ENCODE data around the gene ART1.
"Not testable (repeated sequence)": the region's sequence is repeated elsewhere in the genome, so short reads cannot be mapped to it uniquely, and the experiment has no call there.

Gene ART1, protein sequence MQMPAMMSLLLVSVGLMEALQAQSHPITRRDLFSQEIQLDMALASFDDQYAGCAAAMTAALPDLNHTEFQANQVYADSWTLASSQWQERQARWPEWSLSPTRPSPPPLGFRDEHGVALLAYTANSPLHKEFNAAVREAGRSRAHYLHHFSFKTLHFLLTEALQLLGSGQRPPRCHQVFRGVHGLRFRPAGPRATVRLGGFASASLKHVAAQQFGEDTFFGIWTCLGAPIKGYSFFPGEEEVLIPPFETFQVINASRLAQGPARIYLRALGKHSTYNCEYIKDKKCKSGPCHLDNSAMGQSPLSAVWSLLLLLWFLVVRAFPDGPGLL

GRCh38 chr11:3644817-3645235 is at the start of gene ART1:
ART1 (plus strand) TSS chr11:3645128; CDS start chr11:3659214, 14,086 bp downstream.
- Mint-ChIP-seq H3K9me3 (no peaks in the 10 kb centered on the region), H3K36me3 (ENCODE audit: low read depth) (no peaks in the 10 kb centered on the region), H3K27ac (no peak within 1 kb of the TSS), H3K4me3 (no peak within 1 kb of the TSS), H3K27me3 (peaks cover 67% of the 10 kb centered on the region), H3K4me1 (ENCODE audit: low read depth) (peaks cover 8% of the 10 kb centered on the region)
- no peak for DNase-seq

GRCh38 chr11:3597743-3598142 is 47.2 kb upstream of the ART1 start:
- not testable (repeated sequence) for H3K27me3 Mint-ChIP-seq; H3K27ac Mint-ChIP-seq; H3K9me3 Mint-ChIP-seq; DNase-seq; H3K4me3 Mint-ChIP-seq; H3K36me3 Mint-ChIP-seq (ENCODE audit: low read depth); H3K4me1 Mint-ChIP-seq (ENCODE audit: low read depth)

DNA sequence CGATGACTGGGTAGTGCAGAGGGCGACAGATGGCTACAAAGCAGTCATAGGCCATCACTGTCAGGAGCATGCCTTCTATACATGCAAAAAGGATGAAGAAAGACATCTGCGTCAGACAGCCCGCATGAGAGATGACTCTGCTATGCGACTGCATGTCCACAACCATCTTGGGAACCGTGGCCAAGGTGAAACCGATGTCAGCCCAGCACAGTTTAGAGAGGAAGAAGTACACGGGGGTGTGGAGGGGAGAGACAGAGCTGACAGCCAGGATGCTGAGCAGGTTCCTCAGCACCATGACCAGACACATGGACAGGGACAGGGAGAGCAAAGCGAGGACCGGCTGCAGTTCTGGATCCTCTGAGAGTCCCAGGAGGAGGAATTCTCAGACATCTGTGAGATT is 44.7 kb upstream of the ART1 start:
- H3K4me3 Mint-ChIP-seq; H3K4me1 Mint-ChIP-seq (ENCODE audit: low read depth); H3K27me3 Mint-ChIP-seq; DNase-seq; H3K27ac Mint-ChIP-seq; H3K9me3 Mint-ChIP-seq; H3K36me3 Mint-ChIP-seq (ENCODE audit: low read depth): not testable (repeated sequence)

DNA sequence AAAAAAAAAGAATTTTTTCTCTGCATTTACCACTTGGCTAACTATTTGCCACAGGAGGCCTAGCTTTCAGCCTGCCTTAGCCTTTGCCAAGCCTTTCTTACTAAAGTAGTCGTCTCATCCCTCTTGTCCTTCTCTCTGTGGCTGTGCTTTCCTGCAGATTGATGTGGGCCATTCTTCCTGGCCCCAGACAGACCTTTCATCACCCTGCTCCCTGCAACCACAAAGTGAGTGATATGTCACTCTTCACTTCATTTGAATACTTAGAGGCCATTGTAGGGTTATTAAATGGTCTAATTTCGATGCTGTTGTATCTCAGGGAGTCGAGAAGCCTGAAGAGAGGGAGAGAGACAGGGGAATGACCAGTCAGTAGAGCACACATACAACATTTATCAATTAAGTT is 40.8 kb upstream of the ART1 start:
- H3K36me3 Mint-ChIP-seq (ENCODE audit: low read depth): no peaks in the 10 kb centered on the region
- H3K27ac Mint-ChIP-seq: no peak overlapping the region
- no peak for DNase-seq
- peaks cover 4% of the 10 kb centered on the region for H3K4me1 Mint-ChIP-seq (ENCODE audit: low read depth)
- no peaks in the 10 kb centered on the region for H3K27me3 Mint-ChIP-seq
- no peak overlapping the region for H3K4me3 Mint-ChIP-seq
- H3K9me3 Mint-ChIP-seq: no peaks in the 10 kb centered on the region

DNA sequence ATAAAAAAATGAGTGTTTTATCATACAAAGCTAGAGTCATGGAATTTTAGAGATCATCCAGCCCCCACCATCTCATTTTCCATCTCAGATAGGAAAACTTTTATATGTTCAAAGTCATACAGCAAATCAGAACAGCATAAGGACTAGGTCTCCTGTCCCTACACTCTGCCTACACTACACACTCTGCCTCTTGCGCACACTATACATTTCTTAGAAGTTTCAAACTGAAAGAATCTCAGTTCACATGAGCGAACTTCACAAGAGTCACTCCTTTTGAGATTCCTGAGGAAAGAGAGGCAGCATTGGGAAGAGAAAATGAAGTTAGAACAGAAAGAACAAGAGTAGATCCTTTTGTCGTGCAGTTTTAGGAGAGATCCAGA is 39.7 kb upstream of the ART1 start:
- no peaks in the 10 kb centered on the region for H3K36me3 Mint-ChIP-seq (ENCODE audit: low read depth)
- no peak overlapping the region for H3K4me3 Mint-ChIP-seq
- H3K27me3 Mint-ChIP-seq: no peaks in the 10 kb centered on the region
- no peak for DNase-seq
- H3K4me1 Mint-ChIP-seq (ENCODE audit: low read depth): peaks cover 4% of the 10 kb centered on the region
- no peaks in the 10 kb centered on the region for H3K9me3 Mint-ChIP-seq
- no peak overlapping the region for H3K27ac Mint-ChIP-seq

- no peaks in the 10 kb centered on the region for H3K27me3 Mint-ChIP-seq
- peaks cover 4% of the 10 kb centered on the region for H3K4me1 Mint-ChIP-seq (ENCODE audit: low read depth)
- H3K27ac Mint-ChIP-seq: no peak overlapping the region
- no peaks in the 10 kb centered on the region for H3K36me3 Mint-ChIP-seq (ENCODE audit: low read depth)
- no peak overlapping the region for H3K4me3 Mint-ChIP-seq
- DNase-seq: no peak
- H3K9me3 Mint-ChIP-seq: no peaks in the 10 kb centered on the region
Measured at GRCh38 chr11:3605771-3606203, 39.1 kb upstream of the ART1 start.

DNA sequence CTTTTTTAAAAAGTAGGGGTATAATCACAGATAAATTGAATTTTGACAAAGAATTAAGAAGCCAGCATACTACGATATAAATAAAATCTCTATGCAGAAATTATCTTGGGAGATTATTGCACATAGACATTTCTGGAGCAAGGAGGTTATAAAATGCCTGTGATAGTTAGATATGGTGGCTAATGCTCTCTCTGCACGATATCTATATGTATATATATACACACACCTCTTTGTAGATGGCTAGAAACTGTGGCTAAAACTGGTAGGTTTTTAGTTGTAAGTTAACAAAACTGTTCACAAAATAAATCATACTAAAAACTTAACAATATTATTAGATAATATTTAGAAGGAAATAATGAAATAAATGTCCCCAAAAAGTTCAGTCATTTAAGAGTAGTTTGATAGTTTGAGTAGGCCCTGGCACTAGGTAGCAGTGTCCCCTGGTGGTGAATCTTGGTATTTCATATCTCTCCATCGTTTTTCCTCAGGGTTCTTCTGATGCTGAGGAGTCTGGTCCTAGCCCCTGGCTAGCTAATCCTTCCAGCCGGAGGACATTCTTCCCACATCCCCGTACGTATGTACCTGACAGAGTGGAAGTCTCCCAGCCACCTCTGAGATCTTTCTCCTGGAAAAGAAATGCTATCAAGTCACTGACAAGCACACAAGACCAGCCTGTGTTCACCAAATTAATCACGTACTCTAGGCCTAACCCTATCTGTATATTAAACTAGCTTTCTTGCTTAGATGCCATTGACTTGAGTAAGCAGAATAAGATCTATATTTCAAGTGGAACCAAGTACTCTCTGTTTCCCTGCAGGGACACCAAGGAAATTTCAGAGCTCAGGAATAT is 35.3 kb upstream of the ART1 start:
- H3K36me3 Mint-ChIP-seq (ENCODE audit: low read depth): no peaks in the 10 kb centered on the region
- H3K4me1 Mint-ChIP-seq (ENCODE audit: low read depth): peaks cover 13% of the 10 kb centered on the region
- no peak for DNase-seq
- H3K4me3 Mint-ChIP-seq: no peak overlapping the region
- no peaks in the 10 kb centered on the region for H3K27me3 Mint-ChIP-seq
- no peaks in the 10 kb centered on the region for H3K9me3 Mint-ChIP-seq
- no peak overlapping the region for H3K27ac Mint-ChIP-seq

GRCh38 chr11:3610846-3611245 is 34.1 kb upstream of the ART1 start:
- H3K36me3 Mint-ChIP-seq (ENCODE audit: low read depth): no peaks in the 10 kb centered on the region
- no peak overlapping the region for H3K27ac Mint-ChIP-seq
- H3K4me3 Mint-ChIP-seq: no peak overlapping the region
- H3K4me1 Mint-ChIP-seq (ENCODE audit: low read depth): peaks cover 14% of the 10 kb centered on the region
- H3K27me3 Mint-ChIP-seq: no peaks in the 10 kb centered on the region
- no peak for DNase-seq
- no peaks in the 10 kb centered on the region for H3K9me3 Mint-ChIP-seq

DNA sequence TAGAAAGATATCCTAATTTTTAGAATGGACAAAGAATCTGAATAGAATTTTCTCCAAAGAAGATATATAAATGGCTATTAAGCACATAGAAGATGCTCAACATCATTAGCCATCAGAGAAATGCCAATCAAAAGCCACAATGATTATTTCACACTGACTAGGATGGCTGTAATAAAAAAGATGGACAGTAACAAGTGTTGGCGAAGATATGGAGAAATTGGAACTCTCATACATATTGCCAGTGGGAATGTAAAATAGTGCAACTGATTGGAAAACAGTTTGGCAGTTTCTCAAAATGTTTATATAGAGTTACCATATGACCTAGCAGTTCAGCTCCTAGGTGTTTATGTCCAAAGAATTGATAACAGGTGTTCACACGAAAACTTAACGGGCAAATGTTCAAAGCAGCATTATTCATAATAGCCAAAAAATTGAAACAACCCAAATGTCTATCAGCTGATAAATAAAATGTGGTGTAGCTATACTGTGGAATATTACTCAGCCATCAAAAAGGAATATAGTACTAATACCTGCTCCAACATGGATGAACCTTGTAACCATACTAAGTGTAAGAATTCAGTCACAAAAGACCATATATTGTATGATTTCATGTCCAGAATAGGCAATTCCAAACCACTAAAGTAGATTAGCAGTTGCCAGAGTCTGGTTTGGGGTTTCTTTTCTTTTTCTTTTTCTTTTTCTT is 32.8 kb upstream of the ART1 start:
- no peaks in the 10 kb centered on the region for H3K27me3 Mint-ChIP-seq
- H3K4me3 Mint-ChIP-seq: no peak overlapping the region
- H3K4me1 Mint-ChIP-seq (ENCODE audit: low read depth): peaks cover 14% of the 10 kb centered on the region
- no peaks in the 10 kb centered on the region for H3K9me3 Mint-ChIP-seq
- DNase-seq: no peak
- no peak overlapping the region for H3K27ac Mint-ChIP-seq
- H3K36me3 Mint-ChIP-seq (ENCODE audit: low read depth): no peaks in the 10 kb centered on the region

DNA sequence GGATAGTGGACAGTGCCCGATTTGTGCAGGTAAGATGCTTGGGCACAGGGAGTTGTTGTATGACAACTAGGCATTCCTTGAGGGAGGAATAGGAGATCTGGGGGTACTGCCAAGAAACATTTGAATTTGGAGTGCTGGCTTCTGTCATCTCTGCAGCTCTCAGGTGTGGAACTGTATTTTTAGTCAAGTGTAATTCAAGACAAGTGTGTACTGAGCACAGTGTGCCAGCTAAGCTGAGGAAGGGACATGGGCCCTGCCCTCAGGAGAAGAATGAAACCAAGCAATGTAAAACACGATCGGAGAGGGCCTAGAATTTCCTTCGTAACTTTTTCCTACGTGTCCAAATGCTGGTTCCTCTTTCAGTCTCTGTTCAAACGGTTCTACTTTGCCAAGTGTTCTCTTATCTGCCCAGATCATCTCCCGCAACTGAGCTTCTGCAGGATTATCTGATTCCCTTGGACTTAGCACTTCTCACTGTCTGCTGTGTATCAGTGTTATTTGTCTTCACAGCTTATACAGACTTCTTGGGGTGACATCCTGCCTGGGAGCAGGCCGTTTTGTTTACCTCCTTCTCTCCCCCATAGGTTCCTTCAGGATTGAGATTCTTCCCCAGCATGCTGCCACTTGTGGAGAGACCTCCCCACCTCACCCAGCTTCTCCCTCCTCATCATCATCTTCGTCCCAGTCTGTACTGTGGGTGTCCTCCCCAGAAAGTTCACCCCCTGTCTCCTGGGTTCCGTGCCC is 30.8 kb upstream of the ART1 start:
- no peak for DNase-seq
- no peaks in the 10 kb centered on the region for H3K27me3 Mint-ChIP-seq
- no peak overlapping the region for H3K4me3 Mint-ChIP-seq
- H3K36me3 Mint-ChIP-seq (ENCODE audit: low read depth): no peaks in the 10 kb centered on the region
- H3K4me1 Mint-ChIP-seq (ENCODE audit: low read depth): peaks cover 14% of the 10 kb centered on the region
- H3K9me3 Mint-ChIP-seq: no peaks in the 10 kb centered on the region
- no peak overlapping the region for H3K27ac Mint-ChIP-seq

DNA sequence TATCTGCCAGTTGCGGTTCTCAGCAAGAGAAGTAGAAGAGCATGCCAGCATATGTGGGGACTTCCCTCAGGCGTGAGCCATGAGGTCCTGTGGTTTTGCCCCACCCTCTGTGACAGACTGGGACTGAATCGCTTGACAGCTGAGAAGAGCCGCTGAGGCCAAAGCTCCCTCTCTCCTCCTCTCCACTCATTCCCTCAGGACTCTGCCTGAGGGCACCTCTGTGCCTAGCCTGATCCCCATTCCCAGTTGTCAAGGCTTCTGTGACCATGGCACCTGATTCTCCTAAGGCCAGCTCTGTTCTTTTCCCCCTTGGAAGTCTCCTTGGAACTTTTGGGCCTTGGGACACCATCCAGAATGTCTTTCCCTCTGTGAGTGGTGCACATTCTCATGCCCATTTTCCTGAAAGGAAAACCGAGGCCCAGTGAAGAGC is 30.2 kb upstream of the ART1 start:
- Mint-ChIP-seq H3K36me3 (ENCODE audit: low read depth) (no peaks in the 10 kb centered on the region), H3K4me3 (no peak overlapping the region), H3K27ac (peak overlapping the region; percentile 9), H3K27me3 (no peaks in the 10 kb centered on the region), H3K9me3 (no peaks in the 10 kb centered on the region), H3K4me1 (ENCODE audit: low read depth) (peaks cover 14% of the 10 kb centered on the region)
- peak; percentile 58 for DNase-seq

DNA sequence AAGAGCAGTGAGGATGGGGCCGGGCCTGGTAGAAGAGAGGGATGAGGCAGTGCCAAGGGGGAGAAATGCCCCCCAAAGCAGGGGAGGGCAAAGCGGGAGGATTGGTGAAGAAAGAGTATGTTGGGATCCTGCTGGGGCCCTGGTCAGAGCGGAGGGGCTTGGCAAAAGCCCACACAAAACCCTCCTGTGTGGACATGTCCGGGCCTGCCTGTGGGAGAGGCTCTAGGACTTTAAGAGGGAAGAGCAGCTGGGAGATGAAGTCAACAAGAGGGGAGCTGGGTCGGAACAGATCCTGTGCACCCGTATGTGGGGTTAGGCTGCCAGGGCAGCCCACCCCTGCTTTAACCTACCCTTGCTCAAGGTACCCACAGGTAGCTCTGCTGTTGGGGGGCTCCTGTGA is 28.9 kb upstream of the ART1 start:
- no peak overlapping the region for H3K27ac Mint-ChIP-seq
- H3K4me1 Mint-ChIP-seq (ENCODE audit: low read depth): peaks cover 14% of the 10 kb centered on the region
- no peak for DNase-seq

DNA sequence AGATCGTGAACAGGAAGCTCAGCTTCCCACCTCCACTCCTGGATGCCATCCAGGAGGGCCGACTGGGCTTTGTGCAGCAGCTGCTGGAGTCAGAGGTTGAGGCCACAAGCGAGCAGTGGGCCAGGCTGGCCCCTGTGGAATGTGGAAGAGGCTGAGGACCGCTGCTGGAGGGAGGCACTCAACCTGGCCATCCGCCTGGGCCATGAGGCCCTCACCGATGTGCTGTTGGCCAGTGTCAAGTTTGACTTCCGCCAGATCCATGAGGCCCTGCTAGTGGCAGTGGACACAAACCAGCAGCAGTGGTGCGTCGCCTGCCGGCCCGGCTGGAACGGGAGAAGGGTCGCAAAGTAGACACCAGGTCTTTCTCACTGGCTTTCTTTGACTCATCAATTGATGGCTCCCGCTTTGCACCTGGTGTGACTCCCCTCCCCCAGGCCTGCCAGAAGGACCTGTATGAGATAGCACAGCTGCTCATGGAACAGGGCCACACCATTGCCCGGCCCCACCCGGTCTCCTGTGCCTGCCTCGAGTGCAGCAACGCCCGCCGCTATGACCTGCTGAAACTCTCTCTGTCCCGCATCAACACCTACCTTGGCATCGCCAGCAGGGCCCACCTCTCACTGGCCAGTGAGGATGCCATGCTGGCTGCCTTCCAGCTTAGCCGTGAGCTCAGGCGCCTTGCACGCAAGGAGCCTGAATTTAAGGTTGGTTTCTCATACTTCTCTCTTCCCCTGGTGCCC is 28.0 kb upstream of the ART1 start:
- DNase-seq: peak; percentile 19
- H3K36me3 Mint-ChIP-seq (ENCODE audit: low read depth): no peaks in the 10 kb centered on the region
- peaks cover 14% of the 10 kb centered on the region for H3K4me1 Mint-ChIP-seq (ENCODE audit: low read depth)
- no peaks in the 10 kb centered on the region for H3K9me3 Mint-ChIP-seq
- H3K4me3 Mint-ChIP-seq: no peak overlapping the region
- no peaks in the 10 kb centered on the region for H3K27me3 Mint-ChIP-seq
- no peak overlapping the region for H3K27ac Mint-ChIP-seq

More for the DNA sequence above, 28.9 kb upstream of the ART1 start:
- Mint-ChIP-seq H3K27me3 (no peaks in the 10 kb centered on the region), H3K36me3 (ENCODE audit: low read depth) (no peaks in the 10 kb centered on the region), H3K9me3 (no peaks in the 10 kb centered on the region), H3K4me3 (no peak overlapping the region)

DNA sequence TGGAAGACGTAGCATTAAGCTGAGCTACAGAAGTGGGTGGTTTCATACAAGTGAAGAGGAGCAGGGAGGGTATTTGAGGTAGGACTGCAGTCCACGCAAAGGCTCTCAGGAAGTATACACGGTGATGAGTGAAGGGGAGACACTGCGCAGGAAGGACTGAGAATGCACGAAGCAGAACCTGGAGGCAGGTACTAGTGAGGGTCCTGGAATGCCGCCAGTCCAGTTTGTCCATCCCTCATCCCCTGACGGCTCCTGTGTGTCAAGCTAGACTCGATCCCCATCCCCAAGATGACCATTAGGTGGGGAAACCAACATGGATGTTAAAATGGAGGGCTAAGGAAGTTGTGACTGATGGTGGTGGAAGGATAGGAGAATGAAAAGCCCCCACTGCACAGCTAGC is 26.9 kb upstream of the ART1 start:
- peak; percentile 20 for DNase-seq
- Mint-ChIP-seq H3K4me1 (ENCODE audit: low read depth) (peaks cover 14% of the 10 kb centered on the region), H3K4me3 (no peak overlapping the region), H3K27ac (no peak overlapping the region), H3K9me3 (no peaks in the 10 kb centered on the region), H3K27me3 (no peaks in the 10 kb centered on the region), H3K36me3 (ENCODE audit: low read depth) (no peaks in the 10 kb centered on the region)

Data from activated T-cell treated with anti-CD3 and anti-CD28 coated beads, Interleukin-2, amount 50 U/mL, for 24 hours (primary cell).